RWPE2 (cell line): ENCODE measurements around the gene TRANK1.
"Not testable (repeated sequence)": the region's sequence is repeated elsewhere in the genome, so short reads cannot be mapped to it uniquely, and the experiment has no call there.

ENCODE experiments used
- ATAC-seq: fragments of 200-7000 bp; cut with Tn5 transposase; 3 replicates; pipeline ENCODE4 v1.9.1; 2021; ENCODE audit warnings: low read depth
- DNase-seq: peaks from one replicate; pipeline ENCODE4 v3.0.0-alpha.2; 2020; ENCODE audit warnings: low spot score
- H3K27ac ChIP-seq: fragments of 450-650 bp; 2 replicates; pipeline ENCODE4 v1.5.1; 2017; ENCODE audit warnings: mild to moderate bottlenecking; ENCODE audit not compliant: poor library complexity, severe bottlenecking
- H3K27me3 ChIP-seq: fragments of 250-450 bp; sonication (Bioruptor Pico); 2 replicates; pipeline ENCODE4 v1.5.1; 2021; ENCODE audit warnings: mild to moderate bottlenecking, moderate library complexity; ENCODE audit not compliant: insufficient read depth, poor library complexity, severe bottlenecking
- H3K36me3 ChIP-seq: fragments of 250-450 bp; sonication (Bioruptor Pico); 2 replicates; pipeline ENCODE4 v1.5.1; 2020; ENCODE audit warnings: low read depth, mild to moderate bottlenecking, moderate library complexity
- H3K4me1 ChIP-seq: fragments of 250-450 bp; sonication (Bioruptor Pico); 2 replicates; pipeline ENCODE4 v1.5.1; 2021; ENCODE audit warnings: mild to moderate bottlenecking, moderate library complexity; ENCODE audit not compliant: insufficient read depth, poor library complexity, severe bottlenecking
- H3K4me3 ChIP-seq: fragments of 250-450 bp; sonication (Bioruptor Pico); 2 replicates; pipeline ENCODE4 v1.5.1; 2021; ENCODE audit warnings: mild to moderate bottlenecking, moderate library complexity; ENCODE audit not compliant: severe bottlenecking
- H3K9me3 ChIP-seq: fragments of 250-450 bp; sonication (Bioruptor Pico); 2 replicates; pipeline ENCODE4 v1.5.1; 2021; ENCODE audit warnings: mild to moderate bottlenecking, moderate library complexity; ENCODE audit not compliant: severe bottlenecking
- CTCF ChIP-seq: fragments of 450-650 bp; IDR thresholded peaks from one replicate; pipeline ENCODE4 v1.5.1; 2017; ENCODE audit warnings: mild to moderate bottlenecking, moderate library complexity; ENCODE audit not compliant: poor library complexity, severe bottlenecking

TRANK1 gene

GRCh38 chr3:36890261-36890660 is 54.6 kb downstream of the TRANK1 start:
- DNase-seq, result no peak
- no peaks in the 10 kb centered on the region for H3K36me3 ChIP-seq
- H3K27me3 ChIP-seq, result no peaks in the 10 kb centered on the region
- H3K9me3 ChIP-seq, result no peaks in the 10 kb centered on the region
- H3K4me3 ChIP-seq, result no peak overlapping the region
- TF ChIP-seq CTCF, result no peak
- no peak for ATAC-seq
- H3K27ac ChIP-seq, result no peak overlapping the region
- no peaks in the 10 kb centered on the region for H3K4me1 ChIP-seq

GRCh38 chr3:36881735-36882134 is 63.1 kb downstream of the TRANK1 start:
- TF ChIP-seq CTCF, result no peak
- Histone ChIP-seq H3K4me1 (no peaks in the 10 kb centered on the region), H3K27ac (no peak overlapping the region), H3K27me3 (no peaks in the 10 kb centered on the region), H3K9me3 (no peaks in the 10 kb centered on the region), H3K36me3 (no peaks in the 10 kb centered on the region), H3K4me3 (no peak overlapping the region)
- ATAC-seq, result no peak
- no peak for DNase-seq

GRCh38 chr3:36879842-36880241 is 65.0 kb downstream of the TRANK1 start:
- not testable (repeated sequence) for H3K4me3 ChIP-seq, H3K9me3 ChIP-seq, ATAC-seq, H3K4me1 ChIP-seq, H3K27ac ChIP-seq, H3K36me3 ChIP-seq, H3K27me3 ChIP-seq, DNase-seq

- DNase-seq, result no peak
- Histone ChIP-seq H3K27me3 (no peaks in the 10 kb centered on the region), H3K9me3 (no peaks in the 10 kb centered on the region), H3K4me3 (no peak overlapping the region), H3K4me1 (no peaks in the 10 kb centered on the region), H3K36me3 (no peaks in the 10 kb centered on the region), H3K27ac (no peak overlapping the region)
- ATAC-seq, result peak; percentile 58; the same call in 2 of the 3 replicates
- TF ChIP-seq CTCF, result no peak
These were observed 66.7 kb downstream of the TRANK1 start for GRCh38 chr3:36877930-36878685.

- Histone ChIP-seq H3K36me3 (no peaks in the 10 kb centered on the region), H3K27ac (no peak overlapping the region), H3K4me1 (no peaks in the 10 kb centered on the region), H3K9me3 (no peaks in the 10 kb centered on the region), H3K4me3 (no peak overlapping the region), H3K27me3 (no peaks in the 10 kb centered on the region)
- no peak for TF ChIP-seq CTCF
- ATAC-seq, result no peak
- DNase-seq, result no peak
These were observed 68.5 kb downstream of the TRANK1 start for GRCh38 chr3:36876181-36876936.
